ENCODE data around the gene BOD1L1.

Gene BOD1L1

GRCh38 chr4:13543839-13544605 is 83.5 kb downstream of the BOD1L1 start, which contains the start of gene NKX3-2:
Gene NKX3-2, minus strand, starts transcription at chr4:13544508. Its CDS starts 94 bp downstream, at chr4:13544414.
- no peak for TF ChIP-seq SIN3A (IDR thresholded peaks at IDR 0.05; ENCODE audit: borderline replicate concordance, insufficient read depth, low read length)
- no peak for TF ChIP-seq TAF1 (IDR thresholded peaks at IDR 0.05; ENCODE audit: borderline replicate concordance, insufficient read depth, low read length)
- TF ChIP-seq, protein P1, sequence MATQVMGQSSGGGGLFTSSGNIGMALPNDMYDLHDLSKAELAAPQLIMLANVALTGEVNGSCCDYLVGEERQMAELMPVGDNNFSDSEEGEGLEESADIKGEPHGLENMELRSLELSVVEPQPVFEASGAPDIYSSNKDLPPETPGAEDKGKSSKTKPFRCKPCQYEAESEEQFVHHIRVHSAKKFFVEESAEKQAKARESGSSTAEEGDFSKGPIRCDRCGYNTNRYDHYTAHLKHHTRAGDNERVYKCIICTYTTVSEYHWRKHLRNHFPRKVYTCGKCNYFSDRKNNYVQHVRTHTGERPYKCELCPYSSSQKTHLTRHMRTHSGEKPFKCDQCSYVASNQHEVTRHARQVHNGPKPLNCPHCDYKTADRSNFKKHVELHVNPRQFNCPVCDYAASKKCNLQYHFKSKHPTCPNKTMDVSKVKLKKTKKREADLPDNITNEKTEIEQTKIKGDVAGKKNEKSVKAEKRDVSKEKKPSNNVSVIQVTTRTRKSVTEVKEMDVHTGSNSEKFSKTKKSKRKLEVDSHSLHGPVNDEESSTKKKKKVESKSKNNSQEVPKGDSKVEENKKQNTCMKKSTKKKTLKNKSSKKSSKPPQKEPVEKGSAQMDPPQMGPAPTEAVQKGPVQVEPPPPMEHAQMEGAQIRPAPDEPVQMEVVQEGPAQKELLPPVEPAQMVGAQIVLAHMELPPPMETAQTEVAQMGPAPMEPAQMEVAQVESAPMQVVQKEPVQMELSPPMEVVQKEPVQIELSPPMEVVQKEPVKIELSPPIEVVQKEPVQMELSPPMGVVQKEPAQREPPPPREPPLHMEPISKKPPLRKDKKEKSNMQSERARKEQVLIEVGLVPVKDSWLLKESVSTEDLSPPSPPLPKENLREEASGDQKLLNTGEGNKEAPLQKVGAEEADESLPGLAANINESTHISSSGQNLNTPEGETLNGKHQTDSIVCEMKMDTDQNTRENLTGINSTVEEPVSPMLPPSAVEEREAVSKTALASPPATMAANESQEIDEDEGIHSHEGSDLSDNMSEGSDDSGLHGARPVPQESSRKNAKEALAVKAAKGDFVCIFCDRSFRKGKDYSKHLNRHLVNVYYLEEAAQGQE (IDR thresholded peaks at IDR 0.05; ENCODE audit: insufficient read depth in 1 of 2, low read depth in 2 of 2, low read length in 2 of 2) = no peak
- no peak for TF ChIP-seq POLR2AphosphoS5 (IDR thresholded peaks at IDR 0.05; ENCODE audit: low read depth, low read length)
- no peak for TF ChIP-seq FOXP2 (optimal IDR thresholded peaks at IDR 0.05; ENCODE audit: borderline replicate concordance, extremely low read depth, extremely low read length, insufficient read depth)

GRCh38 chr4:13543032-13543838 is 84.3 kb downstream of the BOD1L1 start:
- TF ChIP-seq, protein P1 (IDR thresholded peaks at IDR 0.05; ENCODE audit: insufficient read depth in 1 of 2, low read depth in 2 of 2, low read length in 2 of 2) = no peak
- TF ChIP-seq FOXP2 (optimal IDR thresholded peaks at IDR 0.05; ENCODE audit: borderline replicate concordance, extremely low read depth, extremely low read length, insufficient read depth) (no peak), TAF1 (IDR thresholded peaks at IDR 0.05; ENCODE audit: borderline replicate concordance, insufficient read depth, low read length) (no peak), POLR2AphosphoS5 (IDR thresholded peaks at IDR 0.05; ENCODE audit: low read depth, low read length) (no peak), SIN3A (IDR thresholded peaks at IDR 0.05; ENCODE audit: borderline replicate concordance, insufficient read depth, low read length) (no peak)

DNA sequence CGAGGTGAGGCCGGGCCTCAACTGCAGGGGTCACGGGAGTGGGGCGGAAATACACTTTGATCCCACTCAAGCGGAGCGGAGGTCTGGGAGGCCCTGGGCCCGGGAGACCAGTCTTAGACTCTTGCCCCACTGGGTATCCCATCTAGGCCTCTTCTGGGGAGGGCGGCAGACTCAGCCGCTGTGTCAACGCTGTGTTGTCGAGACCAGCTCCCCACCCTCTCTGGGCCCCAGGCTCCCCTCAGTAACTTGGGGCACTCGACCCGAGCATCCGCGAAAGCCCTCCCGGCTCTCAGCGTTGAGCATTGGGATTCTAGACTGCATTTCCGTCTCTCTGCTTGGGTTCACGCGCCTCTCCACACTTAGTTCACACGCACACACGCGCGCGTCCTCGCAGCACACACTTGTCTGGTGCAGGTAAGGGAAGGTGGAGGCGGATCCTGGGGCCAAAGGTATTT is 84.9 kb downstream of the BOD1L1 start:
- TF ChIP-seq, protein P1 (IDR thresholded peaks at IDR 0.05; ENCODE audit: insufficient read depth in 1 of 2, low read depth in 2 of 2, low read length in 2 of 2) = no peak
- TF ChIP-seq FOXP2 (optimal IDR thresholded peaks at IDR 0.05; ENCODE audit: borderline replicate concordance, extremely low read depth, extremely low read length, insufficient read depth) (no peak), POLR2AphosphoS5 (IDR thresholded peaks at IDR 0.05; ENCODE audit: low read depth, low read length) (no peak), SIN3A (IDR thresholded peaks at IDR 0.05; ENCODE audit: borderline replicate concordance, insufficient read depth, low read length) (no peak), TAF1 (IDR thresholded peaks at IDR 0.05; ENCODE audit: borderline replicate concordance, insufficient read depth, low read length) (no peak)

DNA sequence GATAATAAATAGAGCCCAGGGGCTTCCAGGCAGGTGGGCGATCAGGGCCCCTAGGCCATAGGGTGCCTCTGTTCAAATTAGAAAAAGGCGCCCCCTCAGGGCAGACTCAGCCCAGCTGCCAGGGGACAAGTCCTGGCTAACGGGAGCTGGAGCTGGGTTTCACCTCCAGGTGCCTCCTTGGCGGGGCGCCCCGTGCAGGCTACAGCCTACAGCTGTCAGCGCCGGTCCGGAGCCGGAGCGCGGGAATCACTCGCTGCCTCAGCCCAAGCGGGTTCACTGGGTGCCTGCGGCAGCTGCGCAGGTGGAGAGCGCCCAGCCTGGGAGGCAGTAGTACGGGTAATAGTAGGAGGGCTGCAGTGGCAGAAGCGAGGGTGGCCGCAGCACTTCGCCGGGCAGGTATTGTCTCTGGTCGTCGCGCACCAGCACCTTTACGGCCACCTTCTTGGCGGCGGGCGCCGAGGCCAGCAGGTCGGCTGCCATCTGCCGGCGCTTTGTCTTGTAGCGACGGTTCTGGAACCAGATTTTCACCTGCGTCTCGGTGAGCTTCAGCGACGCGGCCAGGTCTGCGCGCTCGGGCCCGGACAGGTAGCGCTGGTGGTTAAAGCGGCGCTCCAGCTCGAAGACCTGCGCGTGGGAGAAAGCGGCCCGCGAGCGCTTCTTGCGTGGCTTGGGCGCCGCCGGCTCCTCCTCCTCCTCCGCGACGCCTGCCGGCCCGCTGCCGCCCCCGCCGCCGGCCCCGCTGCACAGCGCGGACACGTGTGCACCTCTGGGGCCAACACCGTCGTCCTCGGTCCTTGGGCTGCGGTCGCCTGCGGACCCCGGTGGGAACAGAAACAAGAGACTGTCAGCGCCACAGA is 85.6 kb downstream of the BOD1L1 start:
- no peak for TF ChIP-seq POLR2AphosphoS5 (IDR thresholded peaks at IDR 0.05; ENCODE audit: low read depth, low read length)
- no peak for TF ChIP-seq TAF1 (IDR thresholded peaks at IDR 0.05; ENCODE audit: borderline replicate concordance, insufficient read depth, low read length)
- no peak for TF ChIP-seq SIN3A (IDR thresholded peaks at IDR 0.05; ENCODE audit: borderline replicate concordance, insufficient read depth, low read length)
- no peak for TF ChIP-seq FOXP2 (optimal IDR thresholded peaks at IDR 0.05; ENCODE audit: borderline replicate concordance, extremely low read depth, extremely low read length, insufficient read depth)
- TF ChIP-seq, protein P1 (IDR thresholded peaks at IDR 0.05; ENCODE audit: insufficient read depth in 1 of 2, low read depth in 2 of 2, low read length in 2 of 2) = no peak
